Spleen (tissue), 7 donors: ENCODE data around the gene ROBO1.

Experiments
- POLR2A ChIP-seq, 3 donors: fragments of 450-650 bp; IDR thresholded peaks; one replicate each; pipeline ENCODE4 v1.5.1; 2017; ENCODE audit warnings: antibody characterized with exemption in 3 of 3, mild to moderate bottlenecking in 1 of 3
- POLR2AphosphoS5 ChIP-seq, 3 donors: sonication (generic); formaldehyde crosslinking; IDR thresholded peaks; one replicate each; pipeline ENCODE4 v1.5.1; 2017; ENCODE audit warnings: antibody characterized with exemption in 3 of 3
- TF ChIP-seq, protein P1 (sequence below), 11 experiments: fragments of 200-600 bp in 7 of 11; fragments of 450-650 bp in 4 of 11; sonication (generic) in 4 of 11; IDR thresholded peaks in 8 of 11; conservative IDR thresholded peaks in 3 of 11; 1 replicate in 7 of 11; 2 replicates in 4 of 11; pipeline versions ENCODE4 v1.4.0 to v1.8.0; 2016 to 2021; ENCODE audit warnings: antibody characterized with exemption in 11 of 11, inconsistent platforms in 4 of 11, mild to moderate bottlenecking in 1 of 11
- donor health status: DM: no; HTN: no; CAD: no; lungs with moderate emphysema.
- donor health status: DM: no; HTN: no; CAD: no.
- donor health status: DM: no; HTN: no; CAD: no.

DNA sequence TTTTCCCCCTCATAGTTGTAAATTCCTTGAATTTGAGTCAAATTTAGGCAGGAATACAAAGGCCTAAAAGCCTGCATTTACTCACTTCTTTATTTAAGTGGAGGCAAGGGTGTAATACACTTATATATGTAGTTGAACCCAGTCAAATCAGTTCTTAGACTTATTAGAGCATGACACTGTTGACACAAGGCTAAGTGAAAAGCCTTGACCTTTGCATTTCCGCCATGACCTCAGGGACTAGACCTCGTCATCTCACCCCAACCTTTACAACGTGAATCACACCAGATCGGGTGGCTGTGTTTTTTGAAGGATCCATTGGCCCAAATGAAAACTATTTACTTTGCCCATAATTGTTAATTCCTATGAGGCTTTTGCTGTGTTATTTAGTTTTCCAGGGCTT is 774.4 kb downstream of the ROBO1 start:
- TF ChIP-seq, protein P1, sequence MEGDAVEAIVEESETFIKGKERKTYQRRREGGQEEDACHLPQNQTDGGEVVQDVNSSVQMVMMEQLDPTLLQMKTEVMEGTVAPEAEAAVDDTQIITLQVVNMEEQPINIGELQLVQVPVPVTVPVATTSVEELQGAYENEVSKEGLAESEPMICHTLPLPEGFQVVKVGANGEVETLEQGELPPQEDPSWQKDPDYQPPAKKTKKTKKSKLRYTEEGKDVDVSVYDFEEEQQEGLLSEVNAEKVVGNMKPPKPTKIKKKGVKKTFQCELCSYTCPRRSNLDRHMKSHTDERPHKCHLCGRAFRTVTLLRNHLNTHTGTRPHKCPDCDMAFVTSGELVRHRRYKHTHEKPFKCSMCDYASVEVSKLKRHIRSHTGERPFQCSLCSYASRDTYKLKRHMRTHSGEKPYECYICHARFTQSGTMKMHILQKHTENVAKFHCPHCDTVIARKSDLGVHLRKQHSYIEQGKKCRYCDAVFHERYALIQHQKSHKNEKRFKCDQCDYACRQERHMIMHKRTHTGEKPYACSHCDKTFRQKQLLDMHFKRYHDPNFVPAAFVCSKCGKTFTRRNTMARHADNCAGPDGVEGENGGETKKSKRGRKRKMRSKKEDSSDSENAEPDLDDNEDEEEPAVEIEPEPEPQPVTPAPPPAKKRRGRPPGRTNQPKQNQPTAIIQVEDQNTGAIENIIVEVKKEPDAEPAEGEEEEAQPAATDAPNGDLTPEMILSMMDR (IDR thresholded peaks at IDR 0.05 in 8 of 11, conservative IDR thresholded peaks at IDR 0.05 in 3 of 11), result no peak
- TF ChIP-seq POLR2A (IDR thresholded peaks at IDR 0.05) (no peak), POLR2AphosphoS5 (IDR thresholded peaks at IDR 0.05) (no peak)
